PFSK-1 (cell line): ENCODE data around the gene SNORC.

ENCODE experiments used
- POLR2AphosphoS5 ChIP-seq: IDR thresholded peaks from 2 replicates; pipeline ENCODE4 v1.6.1; 2012; ENCODE audit warnings: low read depth, mild to moderate bottlenecking, control low read depth, low read length, moderate library complexity
- SIN3A ChIP-seq: IDR thresholded peaks from 2 replicates; pipeline ENCODE4 v1.6.1; 2012; ENCODE audit warnings: mild to moderate bottlenecking, low read length, moderate library complexity, borderline replicate concordance; ENCODE audit not compliant: insufficient read depth
- TAF1 ChIP-seq: IDR thresholded peaks from 2 replicates; pipeline ENCODE4 v1.6.1; 2012; ENCODE audit warnings: low read length, control low read depth, borderline replicate concordance; ENCODE audit not compliant: insufficient read depth

DNA sequence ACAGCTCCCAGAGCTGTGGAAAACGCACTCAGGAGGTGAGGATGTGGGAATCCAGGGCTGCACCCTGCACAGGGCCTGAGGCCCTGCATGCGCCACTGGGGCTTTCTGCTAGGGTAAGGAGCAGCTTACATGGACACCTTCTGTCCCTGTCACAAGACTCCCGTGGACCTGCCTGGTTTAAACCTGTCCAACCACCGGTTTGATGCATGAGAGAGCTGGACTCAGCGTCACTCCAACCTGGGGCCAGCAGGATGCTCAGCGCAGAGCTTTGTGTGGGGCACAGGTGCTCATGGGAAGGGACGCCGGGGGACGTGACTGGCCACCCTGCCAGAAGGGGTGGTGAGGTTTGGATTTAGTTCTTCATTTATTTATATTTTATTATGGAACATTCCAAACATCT, 24.2 kb downstream of the SNORC start:
- TF ChIP-seq TAF1, result no peak
- no peak for TF ChIP-seq SIN3A
- TF ChIP-seq POLR2AphosphoS5, result no peak
